Suppressor macrophage (primary cell): ENCODE measurements around the gene C1QTNF1.
"Not testable (repeated sequence)": the region's sequence is repeated elsewhere in the genome, so short reads cannot be mapped to it uniquely, and the experiment has no call there.

Experiments
- DNase-seq, 4 experiments: peaks; one replicate each; pipeline ENCODE4 v3.0.0-alpha.2; 2020 to 2022

The C1QTNF1 gene

DNA sequence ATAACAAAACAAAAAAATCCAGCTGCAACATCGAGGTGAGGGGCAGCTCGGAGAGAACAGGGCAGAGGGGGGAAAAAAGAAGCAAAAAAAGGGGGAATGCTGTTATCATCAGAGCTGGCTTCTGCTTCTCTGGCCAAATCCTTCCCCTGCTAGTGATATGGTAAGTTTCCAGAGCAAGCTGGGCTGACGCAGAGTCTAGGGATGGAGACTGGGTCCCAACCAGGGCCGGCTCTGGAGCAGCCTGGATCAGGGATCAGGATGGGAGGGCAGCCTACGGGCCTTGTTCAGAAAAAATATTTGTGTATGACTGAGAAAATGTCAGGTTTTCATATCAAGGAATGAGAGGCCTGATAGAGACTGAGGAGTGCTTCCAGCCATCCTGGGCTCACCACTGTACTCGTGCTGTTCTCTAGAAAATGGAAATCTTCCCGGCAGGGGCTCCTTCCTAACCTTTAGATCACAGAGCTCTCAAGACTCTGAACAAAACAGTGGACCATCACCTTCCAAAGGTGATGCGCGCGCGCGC, 726 bp upstream of the C1QTNF1 start:
- no peak for DNase-seq

GRCh38 chr17:79024901-79025737, 1.1 kb downstream of the C1QTNF1 start:
- DNase-seq, result peak in 1 of 4 experiments; percentile 2

DNA sequence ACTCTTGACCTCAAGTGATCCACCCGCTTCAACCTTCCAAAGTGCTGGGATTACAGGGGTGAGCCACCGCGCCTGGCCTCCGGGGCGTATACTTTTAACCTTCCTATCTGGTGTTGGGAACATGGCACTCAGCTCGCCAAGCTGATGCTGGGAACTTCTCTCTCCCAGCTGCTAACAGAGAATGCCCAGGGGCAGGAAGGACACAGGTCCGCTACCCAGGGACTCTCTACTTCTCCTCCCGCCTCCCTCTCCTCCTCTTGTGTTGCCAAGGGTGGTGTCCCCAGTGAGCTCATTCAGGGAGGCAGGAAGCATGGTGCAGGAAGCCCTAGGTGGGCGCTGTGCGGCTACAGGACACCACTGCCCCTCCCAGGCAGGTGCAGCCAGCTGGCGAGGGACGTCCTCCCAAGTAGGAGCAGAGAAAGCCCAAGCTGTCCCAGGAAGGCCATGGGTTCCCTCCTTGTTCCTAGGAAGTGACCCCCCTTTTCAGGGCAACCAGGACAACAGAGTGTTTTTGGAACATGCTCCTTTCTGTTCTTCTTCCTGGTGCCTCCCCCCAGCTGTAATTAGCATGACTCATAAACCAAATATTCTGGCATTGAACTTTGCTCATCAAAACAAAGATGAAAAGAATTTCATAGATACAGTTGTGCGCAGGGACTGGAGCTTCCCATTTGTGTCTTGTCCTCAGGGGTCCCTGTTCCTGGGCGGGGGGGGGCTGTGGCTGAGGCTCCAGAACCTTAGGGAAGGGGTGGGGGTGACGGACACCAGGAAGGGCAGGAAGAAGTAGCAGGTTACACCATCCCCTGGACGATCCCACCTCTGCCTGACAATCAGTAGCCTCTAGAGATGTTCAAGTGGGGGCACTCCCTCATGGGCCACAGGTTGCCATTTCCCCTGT, 2.7 kb downstream of the C1QTNF1 start:
- DNase-seq, result no peak

DNA sequence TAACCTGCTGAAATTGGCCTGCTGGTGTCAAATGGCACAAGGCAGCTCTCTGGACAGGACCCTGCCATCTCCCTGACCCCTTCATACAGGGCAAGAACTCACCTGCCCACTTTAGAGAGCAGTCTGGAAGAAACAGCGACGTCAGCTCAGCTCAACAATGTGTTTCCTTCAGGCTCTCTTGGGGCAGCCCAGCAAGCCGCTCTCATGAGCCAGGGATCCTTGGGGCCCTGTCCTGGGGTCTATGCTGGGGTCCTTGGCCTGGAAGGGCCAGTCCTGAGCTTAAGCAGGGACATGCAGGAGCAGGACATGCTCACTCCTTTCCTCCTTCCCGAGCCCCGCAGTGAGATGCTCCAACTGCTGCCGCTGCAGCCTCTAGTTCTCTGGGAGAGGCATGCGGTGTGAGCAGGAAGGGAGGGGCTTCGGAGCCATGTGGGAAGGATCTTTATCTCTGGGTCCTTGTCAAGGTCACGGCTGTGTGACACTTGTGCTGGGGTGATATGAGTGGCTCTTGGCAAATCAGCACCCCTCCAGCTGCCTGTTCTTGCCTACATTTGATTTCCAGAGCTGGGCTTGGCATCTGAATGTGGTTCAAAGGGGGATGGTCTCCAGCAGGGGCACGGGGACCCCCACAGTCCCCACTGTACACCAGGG, 3.4 kb downstream of the C1QTNF1 start:
- no peak for DNase-seq

- DNase-seq, result no peak
Measured at GRCh38 chr17:79027925-79028491, 4.0 kb downstream of the C1QTNF1 start.

- no peak for DNase-seq
Measured at GRCh38 chr17:79028496-79029326, 4.7 kb downstream of the C1QTNF1 start.

GRCh38 chr17:79029327-79030009, 5.5 kb downstream of the C1QTNF1 start:
- no peak for DNase-seq

DNA sequence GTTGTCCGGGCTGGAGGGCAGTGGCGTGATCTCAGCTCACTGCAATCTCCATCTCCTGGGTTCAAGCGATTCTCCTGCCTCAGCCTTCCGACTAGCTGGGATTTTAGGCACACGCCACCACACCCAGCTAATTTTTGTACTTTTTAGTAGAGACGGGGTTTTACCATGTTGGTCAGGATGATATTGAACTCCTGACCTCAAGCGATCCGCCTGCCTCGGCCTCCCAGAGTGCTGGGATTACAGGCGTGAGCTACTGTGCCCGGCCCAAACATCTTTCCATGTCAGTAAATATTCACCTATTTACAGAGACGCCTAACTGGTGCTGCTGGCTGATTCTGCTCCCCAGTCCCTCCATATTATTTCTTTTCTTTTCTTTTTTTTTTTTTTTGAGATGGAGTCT, 6.7 kb downstream of the C1QTNF1 start:
- not testable (repeated sequence) for DNase-seq

GRCh38 chr17:79031996-79032875, 8.3 kb downstream of the C1QTNF1 start:
- DNase-seq, result no peak

GRCh38 chr17:79033046-79033616, 9.2 kb downstream of the C1QTNF1 start:
- DNase-seq, result no peak

- no peak for DNase-seq
Measured at GRCh38 chr17:79033741-79034501, 10.0 kb downstream of the C1QTNF1 start.

DNA sequence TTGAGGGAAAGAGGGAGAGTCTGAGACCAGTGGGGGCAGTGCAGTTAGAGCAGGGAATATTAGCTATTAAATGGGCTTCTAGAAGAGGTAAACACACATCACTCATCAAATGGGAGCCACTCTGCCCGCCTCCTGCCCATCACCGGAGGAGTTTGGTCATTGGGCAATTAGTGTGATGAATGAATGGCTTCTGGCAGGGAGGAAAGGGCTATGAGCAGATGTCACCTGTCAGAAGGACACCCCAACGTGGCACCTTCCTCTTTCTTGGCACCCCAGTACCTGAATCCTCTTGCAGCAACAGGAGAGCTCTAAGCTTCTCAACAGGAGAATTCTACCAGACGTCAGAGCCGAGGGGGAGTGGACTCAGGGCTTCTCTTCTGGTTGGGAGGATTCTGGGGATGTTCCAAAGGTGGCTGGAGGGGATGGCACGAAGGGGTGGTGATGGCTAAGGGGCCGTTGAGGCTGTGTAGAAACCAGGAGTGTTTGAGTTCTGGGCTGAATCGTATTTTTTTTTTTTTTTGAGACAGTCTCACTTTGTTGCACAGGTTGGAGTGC, 11.0 kb downstream of the C1QTNF1 start:
- no peak for DNase-seq

GRCh38 chr17:79035686-79036085, 11.7 kb downstream of the C1QTNF1 start:
- DNase-seq, result no peak

- DNase-seq, result no peak
Measured at GRCh38 chr17:79036181-79036580, 12.2 kb downstream of the C1QTNF1 start.

- peak; percentile 74 to 89 (median 84) for DNase-seq
Measured at GRCh38 chr17:79036596-79036995, 12.6 kb downstream of the C1QTNF1 start.

DNA sequence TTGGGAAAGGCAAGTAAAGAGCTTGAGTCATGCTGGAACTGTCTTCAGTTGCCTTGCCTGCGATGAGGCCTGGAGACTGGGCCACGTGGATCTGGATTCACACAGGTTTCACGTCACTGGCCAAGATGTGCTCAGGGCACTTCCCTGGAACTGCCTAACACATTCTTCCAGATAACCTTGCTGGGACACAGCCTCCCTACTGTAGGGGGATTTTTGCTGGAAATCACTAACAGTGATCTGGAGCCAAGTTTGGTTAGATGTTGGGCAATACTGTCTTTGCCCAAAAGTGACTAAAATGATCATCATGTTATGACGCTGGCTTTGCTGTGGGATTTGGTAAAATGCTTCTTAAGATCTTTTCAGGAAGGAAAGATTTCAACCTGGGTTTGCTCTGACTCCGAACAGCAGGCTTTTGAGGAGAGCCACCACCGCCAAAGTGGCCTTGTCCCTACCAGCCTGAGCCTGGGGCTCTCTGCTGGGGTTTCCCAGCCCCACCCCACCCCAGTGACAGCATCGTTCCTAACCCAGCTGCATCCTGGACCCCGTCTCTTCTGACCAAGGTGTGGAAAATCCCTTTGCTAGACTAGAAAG, 14.7 kb downstream of the C1QTNF1 start:
- peak; percentile 37 to 70 (median 51) for DNase-seq

DNA sequence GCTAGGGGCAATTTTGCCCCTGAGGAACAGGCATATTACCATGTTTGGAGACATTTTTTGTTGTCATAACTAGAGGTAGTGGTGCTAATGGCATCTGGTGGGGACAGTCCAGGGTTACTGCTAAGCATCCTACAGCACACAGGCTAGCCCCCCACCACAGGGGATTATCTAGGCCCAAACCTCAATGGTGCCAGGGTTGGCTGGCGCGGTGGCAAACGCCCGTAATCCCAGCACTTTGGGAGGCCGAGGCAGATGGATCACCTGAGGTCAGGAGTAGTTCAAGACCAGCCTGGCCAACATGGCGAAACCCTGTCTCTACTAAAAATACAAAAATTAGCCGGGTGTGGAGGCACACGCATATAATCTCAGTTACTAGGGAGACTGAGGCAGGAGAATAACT, 15.2 kb downstream of the C1QTNF1 start:
- DNase-seq, result no peak

DNA sequence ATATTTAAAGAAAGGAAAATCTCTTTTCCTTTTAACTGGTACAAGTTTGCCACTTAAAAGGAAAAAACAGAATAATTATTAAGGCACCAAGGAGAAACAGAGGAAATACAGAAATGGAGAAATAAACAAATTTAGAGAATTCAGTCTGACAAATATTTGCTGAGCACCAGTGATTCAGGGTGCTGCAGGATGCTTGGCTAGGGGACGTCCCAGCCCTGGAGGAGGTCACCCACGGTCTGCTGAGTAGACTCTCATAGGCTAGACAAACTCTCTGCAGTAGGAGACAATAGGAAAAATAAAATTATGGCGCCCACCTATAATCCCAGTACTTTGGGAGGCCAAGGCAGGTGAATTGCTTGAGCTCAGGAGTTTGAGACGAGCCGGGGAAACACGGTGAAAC, 15.9 kb downstream of the C1QTNF1 start:
- peak in 3 of 4 experiments; percentile 38 to 57 (median 50) for DNase-seq
